Inferior parietal cortex (tissue), 1 donor: ENCODE data around the gene LY6G5C.
A peak's percentile ranks its signal among the peaks of the same experiment; 100 is the strongest.

Experiments used
- DNase-seq: peaks from one replicate; pipeline ENCODE4 v3.0.0-alpha.2; 2016; ENCODE audit errors: extremely low spot score

LY6G5C gene

DNA sequence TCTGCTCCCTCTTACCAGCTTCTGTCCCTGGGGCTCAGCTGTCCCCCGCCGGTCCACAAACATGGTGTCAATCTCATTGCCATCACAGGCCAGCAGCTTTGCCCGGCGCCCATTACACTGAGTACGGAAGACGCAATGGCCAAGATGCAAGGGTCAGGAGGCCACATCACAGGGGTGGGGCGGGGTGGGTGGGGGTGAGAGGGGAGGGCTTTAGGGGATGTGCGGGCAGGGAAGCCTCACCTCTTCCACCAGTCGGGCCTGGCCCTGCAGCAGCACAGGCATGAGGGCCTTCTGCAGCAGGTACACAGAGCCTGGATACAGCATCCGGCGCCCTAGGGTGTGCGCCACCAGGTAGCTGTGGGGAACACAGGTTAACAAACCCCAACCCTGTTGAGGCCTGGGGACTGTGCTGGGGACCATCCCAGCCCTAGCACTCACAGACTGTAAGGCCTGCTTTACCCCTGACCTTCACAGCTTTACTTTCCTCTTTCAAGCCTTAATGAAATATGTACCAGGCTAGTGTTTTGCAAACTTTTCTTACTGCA is 10.8 kb upstream of the LY6G5C start:
- no peak for DNase-seq

DNA sequence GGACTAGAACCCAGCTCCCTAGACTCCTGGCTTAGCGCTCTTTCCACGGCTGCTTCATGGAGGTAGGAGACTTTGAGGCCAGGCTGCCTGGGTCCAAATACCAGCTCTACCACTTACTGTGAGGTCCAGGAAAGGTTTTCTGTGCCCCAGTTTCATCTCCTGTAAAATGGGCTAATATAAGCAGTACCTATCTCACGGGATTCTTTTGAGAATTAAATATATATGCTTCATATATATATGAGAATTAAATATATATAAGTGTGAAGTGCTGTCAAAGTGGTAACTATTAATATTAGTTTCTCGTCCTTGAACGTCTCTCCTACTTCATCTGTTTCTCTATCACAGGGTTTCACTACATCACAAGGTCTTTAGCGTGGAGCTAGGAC is 10.2 kb upstream of the LY6G5C start:
- no peak for DNase-seq

DNA sequence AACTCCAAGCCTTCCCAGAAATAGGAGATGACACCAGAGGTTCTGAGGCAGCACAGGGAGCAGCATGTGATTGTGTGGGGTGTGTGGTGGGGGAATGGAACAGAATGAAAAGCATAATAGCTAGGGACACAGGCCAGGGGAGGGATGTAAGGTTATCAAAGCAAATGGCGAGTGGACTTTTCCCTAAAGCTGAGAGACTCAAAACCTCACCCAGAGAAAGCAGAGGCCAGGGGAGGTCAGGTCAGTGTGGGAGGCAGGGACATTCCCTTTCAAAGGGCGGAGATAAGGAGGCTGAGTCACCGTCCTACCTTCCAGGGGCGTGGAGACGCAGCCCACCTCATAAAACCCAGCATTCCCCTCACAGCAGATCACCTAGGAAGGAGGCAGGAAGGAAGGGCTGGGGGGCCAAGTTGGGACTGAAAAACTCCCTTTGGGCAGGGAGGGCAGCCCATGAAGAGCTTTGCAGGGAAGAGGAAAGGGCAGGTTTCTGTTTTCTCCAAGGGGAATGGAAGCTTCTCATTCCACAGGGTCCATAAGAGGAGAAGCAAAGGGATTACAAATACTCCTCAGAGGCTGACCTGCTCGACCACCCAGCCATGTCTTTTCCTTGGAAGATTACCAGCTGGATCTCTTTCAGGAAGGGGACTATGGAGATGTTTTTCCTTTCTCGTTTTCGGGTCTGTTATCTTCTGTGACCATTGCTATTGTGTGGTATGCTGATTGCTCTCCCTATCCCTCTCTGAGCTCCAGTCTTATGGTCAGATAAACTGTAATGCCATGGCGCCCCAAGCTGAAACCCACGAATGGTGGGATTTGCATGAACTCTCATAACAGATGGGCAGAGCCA is 9.6 kb upstream of the LY6G5C start:
- DNase-seq = peak; percentile 17

DNA sequence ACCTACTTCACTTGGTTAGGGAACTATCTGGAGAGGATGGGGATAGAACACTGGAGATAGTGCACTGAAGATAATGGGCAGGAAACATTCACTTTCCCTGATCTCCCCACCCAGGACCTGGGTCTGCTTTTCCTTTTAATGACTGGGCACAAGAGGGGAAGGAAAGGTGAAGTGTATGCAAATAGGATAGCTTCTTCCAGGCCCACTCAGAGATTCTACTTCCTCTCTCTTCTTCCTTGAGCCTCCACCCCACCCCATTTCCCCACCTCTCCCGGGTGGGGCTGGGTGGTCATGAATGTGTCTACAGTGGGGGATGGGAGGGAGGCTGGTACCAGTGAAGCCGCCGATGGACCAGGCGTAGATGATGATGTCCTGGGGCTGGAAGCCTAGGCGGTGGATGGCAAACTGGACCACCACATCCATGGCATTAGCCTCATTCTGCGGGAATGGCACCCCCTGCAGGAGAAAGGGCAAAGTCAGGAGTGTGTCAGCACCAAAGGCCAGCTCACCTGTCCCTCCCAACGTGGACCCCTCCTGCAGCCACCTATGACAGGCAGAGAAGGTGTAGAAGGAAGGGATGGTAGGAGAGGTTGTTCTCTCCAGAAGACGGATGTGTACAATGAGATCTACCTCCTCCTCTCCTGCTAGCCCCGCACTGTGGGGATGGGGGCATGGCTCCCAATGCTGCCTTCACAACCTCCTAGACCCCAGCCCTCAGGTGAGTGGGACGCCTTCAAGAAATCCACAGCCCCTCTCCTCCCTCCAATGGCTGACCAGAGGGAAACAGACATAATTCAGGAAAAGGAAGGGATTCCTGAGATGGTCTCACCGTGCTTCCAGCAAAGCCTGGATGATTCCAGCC is 8.6 kb upstream of the LY6G5C start:
- no peak for DNase-seq

DNA sequence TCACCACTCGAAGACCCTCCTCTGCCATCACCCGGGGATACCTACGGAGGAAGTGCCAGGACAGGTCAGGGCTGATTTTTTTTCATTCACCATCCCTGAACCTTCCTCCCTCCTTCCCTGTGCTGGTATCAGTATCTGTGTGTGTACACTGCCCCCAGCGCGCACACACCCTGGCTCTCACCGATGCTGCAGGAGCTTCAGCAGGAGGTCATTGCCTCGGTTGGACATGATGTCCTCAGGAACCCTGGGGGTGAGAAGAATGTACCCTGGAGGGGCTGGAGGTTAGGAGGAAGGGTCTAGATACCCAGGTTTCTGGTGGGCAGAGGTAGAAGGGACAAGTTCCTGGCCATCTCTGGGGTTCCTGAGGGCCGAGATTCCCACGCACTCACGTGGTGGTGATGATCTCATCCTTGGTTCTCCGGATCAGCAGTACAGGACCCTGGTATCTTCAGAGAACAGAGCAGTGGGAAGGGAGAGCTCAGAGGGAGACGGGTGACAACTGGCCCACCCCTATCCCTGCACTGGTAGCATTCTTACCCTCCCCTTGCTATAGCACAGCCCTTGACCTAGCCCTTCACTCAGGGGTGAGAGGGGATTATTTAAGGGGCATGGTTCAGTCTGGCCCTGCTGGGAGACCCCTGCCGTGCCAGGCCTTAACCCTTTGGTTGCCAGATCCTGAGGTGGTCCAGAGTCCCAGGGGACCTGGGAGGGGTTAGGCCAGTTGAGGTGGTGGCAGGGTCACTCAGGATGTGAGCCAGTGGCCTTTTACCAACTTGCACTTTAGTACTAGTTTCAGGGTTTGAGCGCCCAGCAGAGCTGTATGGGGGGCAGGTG is 7.2 kb upstream of the LY6G5C start:
- no peak for DNase-seq

DNA sequence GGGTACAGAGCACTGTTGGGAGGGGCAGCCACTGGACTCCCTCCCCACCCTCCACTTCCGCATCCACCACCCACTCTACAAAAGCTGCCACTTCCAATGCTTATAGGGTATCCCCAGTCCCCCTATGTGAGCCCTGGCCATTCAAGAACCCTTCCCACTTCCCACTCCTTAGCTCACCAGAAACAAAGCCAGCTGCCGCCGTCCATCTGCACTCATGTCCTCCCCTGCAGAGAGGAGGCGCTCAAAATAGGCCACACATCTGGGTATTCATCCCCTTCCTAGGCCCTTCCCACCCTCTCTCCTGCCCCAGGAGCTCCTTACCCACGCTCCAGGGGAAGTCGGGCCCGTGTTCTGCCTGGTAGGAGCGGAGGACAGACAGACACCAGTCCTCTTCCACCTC is 6.5 kb upstream of the LY6G5C start:
- no peak for DNase-seq

DNA sequence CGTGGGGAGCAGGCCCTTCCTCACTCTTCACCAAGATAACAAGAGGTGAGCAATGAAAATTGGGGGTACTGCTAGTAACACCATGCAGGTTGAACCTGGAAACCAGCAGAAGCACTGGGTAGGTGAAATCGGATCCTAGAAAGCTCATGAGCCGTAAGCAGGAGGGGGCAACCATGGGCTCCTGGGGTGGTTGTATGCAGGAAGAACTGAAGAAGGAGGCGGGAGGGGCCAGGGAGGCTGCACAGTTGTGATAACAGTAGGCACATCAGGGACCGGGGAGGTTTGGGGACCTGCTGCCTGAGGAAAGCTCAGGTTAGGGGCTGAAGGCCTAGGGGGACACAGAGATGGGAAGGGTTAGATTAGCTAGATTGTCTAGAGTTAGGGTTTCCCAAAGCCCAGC is 5.6 kb upstream of the LY6G5C start:
- DNase-seq = no peak

DNA sequence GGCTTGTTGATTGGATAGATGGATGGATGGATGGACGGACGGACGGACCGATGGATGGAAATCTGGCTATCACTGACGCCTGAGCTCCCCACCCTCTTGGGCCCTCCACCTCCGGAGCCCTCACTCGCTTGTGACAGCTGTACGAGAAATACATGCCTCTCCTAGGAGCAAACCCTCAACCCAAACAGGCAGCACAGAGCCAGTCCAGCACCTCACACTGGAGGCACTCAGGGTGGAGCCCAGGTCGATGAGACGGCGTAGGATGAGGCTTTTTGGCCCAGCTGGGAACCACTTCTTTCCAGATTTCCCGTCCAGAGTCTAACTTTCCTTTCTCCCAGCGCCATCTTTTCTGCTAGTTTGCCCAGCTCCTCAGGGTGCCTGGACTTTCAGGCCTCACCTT is 2.7 kb upstream of the LY6G5C start:
- DNase-seq = no peak

DNA sequence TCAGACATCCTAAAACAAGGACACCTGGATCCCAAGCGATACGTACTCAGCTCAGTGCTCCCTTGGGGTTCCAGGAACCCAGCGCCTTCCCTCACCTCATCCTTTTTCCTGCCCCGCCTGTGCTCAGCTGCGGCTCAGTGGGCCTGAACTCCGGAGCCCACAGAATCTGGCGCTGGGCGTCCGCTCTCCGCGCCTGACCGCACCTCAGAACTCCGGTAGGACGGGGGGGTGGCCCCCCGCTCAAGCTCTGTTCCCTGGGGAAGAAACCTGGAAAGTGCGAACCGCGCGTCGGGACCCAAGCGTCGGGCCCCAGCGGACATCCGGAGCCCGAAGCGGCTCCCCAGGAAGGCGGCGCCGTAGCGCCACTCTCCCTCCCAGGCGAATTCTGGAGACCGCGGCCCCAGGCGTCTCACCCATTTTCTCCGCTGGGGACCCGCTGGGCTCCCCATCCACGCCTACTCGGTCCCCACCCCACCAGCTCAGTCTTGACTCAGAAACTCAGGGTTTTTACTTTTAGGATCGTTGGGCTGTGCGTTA is 336 bp upstream of the LY6G5C start:
- peak; percentile 29 for DNase-seq

DNA sequence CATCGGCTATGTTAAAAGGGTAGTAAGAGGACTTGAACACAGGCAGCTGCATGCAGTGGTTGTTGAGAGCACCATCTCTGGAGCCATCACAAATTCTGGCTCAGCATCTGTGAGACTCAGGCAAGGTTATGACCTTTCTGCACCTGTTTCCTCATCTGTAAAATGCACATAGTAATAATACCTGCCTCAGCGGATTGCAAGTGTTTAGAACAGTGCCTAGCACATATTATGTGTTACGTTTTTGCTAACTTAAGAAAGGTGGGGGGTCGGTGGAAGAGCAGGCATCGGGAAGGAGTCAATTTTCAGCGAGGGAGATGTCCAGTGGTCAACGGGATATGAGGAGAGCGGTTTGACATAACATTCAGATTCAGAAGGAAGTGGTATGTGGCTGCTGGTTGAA is 2.9 kb downstream of the LY6G5C start:
- DNase-seq = no peak

DNA sequence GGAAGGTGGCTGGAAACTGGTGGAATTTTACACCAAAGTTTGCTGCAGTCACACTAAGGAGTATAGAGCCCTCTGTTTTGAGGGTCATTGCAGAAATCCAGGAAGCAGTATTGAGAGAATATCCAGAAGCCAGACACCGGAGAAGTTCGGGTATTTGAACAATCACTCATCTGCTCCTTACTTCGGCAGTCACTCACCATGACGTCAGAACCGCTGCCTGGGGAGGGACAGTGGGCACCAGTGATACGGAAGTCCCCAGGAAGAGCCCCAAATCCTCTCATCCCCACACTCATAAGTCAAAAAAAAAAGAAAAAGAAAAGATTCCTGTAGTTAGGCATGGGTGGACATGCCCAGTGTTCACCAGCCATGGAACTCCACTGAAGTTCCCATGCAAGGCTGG is 4.0 kb downstream of the LY6G5C start:
- DNase-seq = no peak

DNA sequence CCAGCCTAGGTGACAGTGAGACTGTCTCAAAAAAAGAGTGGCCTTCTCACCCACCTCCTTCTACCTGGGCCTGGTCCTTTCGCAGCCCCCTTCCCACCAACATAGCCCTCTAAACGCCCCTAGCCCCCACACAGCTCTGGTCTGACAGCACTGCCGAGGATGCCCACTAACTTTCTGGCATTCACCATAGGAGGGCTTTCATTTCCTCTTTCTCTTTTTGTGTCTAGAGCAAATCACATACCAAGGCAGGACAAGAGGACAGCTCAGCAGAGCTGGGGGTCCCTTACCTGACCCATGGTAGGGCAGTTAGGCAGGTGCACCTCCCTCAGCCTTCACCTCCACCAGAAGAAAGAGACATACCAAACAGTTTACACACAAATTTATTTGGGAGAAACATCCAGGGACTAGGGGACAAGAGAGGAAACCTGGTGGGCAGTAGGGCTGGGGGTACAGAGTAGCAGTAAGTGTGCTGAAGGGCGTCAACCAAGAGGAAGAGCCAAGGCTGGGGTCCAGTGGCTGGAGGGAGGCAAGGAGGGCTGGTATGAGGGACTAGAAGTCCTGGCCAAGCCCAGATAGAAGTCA is 4.5 kb downstream of the LY6G5C start:
- no peak for DNase-seq

DNA sequence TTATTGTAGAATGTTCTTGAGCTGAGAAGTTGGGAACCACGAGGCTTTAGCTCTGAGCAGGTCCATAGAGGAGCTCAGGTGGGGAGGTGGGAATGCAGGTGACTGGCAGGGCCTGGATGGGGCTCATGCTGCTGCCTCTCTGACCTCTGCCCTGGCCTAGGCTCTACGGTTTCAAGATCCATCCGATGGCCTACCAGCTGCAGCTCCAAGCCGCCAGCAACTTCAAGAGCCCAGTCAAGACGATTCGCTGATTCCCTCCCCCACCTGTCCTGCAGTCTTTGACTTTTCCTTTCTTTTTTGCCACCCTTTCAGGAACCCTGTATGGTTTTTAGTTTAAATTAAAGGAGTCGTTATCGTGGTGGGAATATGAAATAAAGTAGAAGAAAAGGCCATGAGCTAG is 11.2 kb downstream of the LY6G5C start, which contains the start of gene LY6G5B:
LY6G5B (plus strand) TSS at position 301 of the 400 bp plus-strand sequence. CDS start 975 bp downstream, outside the sequence.
- no peak for DNase-seq

DNA sequence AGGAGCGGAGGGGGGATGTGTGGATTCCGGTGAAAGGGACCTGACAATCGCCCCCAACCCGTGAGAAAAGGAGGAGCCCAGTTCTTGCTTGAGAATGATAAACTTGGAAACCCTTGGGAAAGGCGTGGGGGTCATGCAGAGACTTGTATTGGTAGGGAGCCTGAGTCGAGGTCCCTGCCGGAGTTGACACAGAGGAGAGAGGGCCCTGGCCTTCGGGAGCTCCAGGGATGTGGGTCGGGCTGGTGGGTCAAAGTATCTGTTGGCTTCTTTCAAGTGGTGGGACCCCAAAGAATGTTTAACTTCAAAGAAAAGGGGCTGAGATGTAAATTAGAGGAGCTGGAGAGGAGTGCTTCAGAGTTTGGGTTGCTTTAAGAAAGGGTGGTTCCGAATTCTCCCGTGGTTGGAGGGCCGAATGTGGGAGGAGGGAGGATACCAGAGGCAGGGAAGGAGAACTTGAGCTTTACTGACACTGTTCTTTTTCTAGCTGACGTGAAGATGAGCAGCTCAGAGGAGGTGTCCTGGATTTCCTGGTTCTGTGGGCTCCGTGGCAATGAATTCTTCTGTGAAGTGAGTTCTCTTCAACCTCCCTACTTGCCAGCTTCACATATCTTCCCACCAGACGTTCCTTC is 14.4 kb downstream of the LY6G5C start:
- DNase-seq = no peak

DNA sequence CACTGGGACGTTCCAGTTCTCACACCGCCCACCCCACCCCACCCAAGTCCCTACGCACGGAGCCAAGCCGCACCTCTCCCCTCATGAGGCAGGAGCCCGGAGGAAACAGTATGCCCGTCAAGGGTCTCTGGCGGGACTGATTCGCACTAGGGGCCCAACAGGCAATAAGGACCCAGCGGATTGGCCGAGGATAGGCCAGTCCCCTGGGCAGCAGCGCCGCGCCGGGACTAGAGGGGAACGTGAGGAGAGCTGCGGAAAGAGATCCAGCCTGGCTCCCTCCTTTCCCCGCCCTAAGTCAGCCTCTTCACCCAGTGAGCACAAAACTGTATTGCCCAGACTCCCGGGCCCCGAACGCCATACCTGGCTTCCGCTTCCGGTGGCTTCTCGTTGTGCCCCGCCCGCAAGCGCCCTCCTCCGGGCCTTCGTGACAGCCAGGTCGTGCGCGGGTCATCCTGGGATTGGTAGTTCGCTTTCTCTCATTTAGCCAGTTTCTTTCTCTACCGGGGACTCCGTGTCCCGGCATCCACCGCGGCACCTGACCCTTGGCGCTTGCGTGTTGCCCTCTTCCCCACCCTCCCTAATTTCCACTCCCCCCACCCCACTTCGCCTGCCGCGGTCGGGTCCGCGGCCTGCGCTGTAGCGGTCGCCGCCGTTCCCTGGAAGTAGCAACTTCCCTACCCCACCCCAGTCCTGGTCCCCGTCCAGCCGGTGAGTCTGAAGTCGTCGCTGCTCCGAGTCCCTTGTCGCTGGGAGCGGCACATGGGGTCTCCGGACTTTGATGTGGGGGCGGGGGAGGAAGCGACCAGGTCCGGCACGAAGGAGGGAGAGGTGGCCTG is 15.1 kb downstream of the LY6G5C start, which contains the start of gene CSNK2B:
CSNK2B (plus strand) TSS at position 580 of the 836 bp plus-strand sequence. CDS start 752 bp downstream, outside the sequence.
- DNase-seq = peak; percentile 99

DNA sequence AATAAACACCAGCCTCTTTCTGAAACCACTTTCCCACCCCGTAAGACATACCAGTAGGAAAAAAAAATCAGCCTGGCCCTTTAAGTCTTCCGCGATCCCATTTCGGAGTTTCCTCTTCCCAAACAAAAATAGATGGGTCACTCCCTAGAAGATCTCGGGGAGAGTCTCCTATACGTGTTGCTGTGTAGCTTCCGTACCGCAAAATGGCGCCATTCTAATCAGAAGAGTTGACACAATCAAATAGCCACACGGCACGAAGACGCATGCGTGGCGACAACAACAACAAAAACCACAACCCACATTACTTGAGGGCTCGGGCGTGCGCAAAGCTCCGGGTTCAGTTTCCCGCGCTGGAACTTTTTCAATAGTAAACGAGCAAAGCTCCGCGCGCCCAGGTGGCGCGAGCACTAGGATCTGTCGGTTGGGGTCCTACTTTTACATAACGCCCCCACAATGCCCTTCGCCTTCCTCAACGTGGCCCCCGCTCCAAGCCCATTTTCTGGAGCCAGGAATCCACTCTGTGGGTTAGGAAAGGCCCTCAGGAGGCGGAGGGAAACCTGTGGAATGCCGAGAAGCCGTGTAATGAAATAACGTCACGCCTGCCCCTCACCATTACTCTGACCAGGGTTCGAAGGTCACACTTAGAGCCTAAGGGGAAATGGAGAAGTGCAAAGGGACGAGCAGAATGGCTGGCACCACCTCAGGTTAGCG is 15.9 kb downstream of the LY6G5C start, which contains the start of gene GPANK1:
GPANK1 (minus strand) TSS at position 208 of the 711 bp plus-strand sequence. CDS start 519 bp downstream, outside the sequence.
- peak; percentile 98 for DNase-seq

DNA sequence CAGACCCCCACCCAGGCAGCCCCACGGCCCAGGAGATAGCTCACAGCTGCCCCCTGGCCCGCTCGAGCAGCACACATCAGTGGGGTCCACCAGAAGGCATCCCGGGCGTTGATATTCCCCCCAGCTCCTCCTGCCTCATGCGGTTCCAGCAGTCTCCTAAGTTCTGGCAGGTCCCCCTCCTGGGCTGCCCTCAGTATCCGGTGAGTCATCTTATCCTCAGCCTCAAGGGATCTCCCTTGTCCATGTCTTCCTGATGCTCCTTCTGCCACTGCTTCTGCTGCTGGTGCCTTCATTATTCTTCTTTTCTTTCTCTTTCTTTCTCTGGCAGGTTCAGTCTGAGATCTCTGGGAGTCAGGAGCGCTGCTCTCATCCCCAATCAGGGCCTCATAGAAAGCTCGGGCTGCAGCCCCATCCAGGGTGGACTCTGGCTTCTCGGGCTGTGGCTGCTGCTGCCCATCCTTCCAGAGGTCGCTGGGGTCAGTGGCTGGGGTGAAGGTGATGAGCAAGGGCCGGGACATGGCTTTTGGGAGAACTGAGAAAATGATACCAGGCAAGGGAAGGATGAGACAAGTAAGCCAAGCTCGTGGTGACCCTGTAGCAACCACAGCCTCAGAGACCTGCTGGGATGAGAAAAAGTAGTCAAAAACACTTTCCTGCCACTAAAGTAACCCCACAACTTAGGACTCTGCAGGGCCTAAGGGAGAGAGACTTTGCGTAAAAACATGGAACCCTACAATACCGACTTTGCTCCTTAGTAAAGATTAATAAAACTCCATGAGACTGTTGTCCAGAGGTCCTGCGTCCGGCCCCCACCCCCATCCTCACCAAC is 16.7 kb downstream of the LY6G5C start:
- no peak for DNase-seq
